ENCODE results near the gene CCDC134.
"Not testable (repeated sequence)": the region's sequence is repeated elsewhere in the genome, so short reads cannot be mapped to it uniquely, and the experiment has no call there.

The CCDC134 gene

GRCh38 chr22:41823797-41824196, 23.3 kb downstream of the CCDC134 start:
- DNase-seq (ENCODE audit: low spot score): no peak

GRCh38 chr22:41825376-41825775, 24.9 kb downstream of the CCDC134 start:
- no peak for DNase-seq (ENCODE audit: low spot score)

- DNase-seq (ENCODE audit: low spot score): no peak
These were observed 25.5 kb downstream of the CCDC134 start for GRCh38 chr22:41826021-41826420.

- no peak for DNase-seq (ENCODE audit: low spot score)
These were observed 26.2 kb downstream of the CCDC134 start for GRCh38 chr22:41826430-41827383.

- no peak for DNase-seq (ENCODE audit: low spot score)
These were observed 27.2 kb downstream of the CCDC134 start for GRCh38 chr22:41827671-41828070.

GRCh38 chr22:41828516-41828915, 28.0 kb downstream of the CCDC134 start:
- DNase-seq (ENCODE audit: low spot score): no peak

- DNase-seq (ENCODE audit: low spot score): no peak
These were observed 29.7 kb downstream of the CCDC134 start for GRCh38 chr22:41830174-41830573.

GRCh38 chr22:41831383-41831782, 30.9 kb downstream of the CCDC134 start:
- no peak for DNase-seq (ENCODE audit: low spot score)

GRCh38 chr22:41831828-41832552, 31.5 kb downstream of the CCDC134 start:
- DNase-seq (ENCODE audit: low spot score): peak; percentile 36

GRCh38 chr22:41832553-41833368, 32.3 kb downstream of the CCDC134 start, which contains the start of gene SREBF2:
Gene SREBF2 (plus strand): TSS chr22:41833105. CDS start chr22:41833271, 166 bp downstream.
- peak; percentile 100 for DNase-seq (ENCODE audit: low spot score)

GRCh38 chr22:41833369-41834004, 33.0 kb downstream of the CCDC134 start:
- DNase-seq (ENCODE audit: low spot score): peak; percentile 48

- DNase-seq (ENCODE audit: low spot score): no peak
These were observed 33.8 kb downstream of the CCDC134 start for GRCh38 chr22:41834005-41834944.

- not testable (repeated sequence) for DNase-seq (ENCODE audit: low spot score)
These were observed 35.0 kb downstream of the CCDC134 start for GRCh38 chr22:41835462-41835861.

GRCh38 chr22:41836551-41836950, 36.1 kb downstream of the CCDC134 start:
- DNase-seq (ENCODE audit: low spot score): no peak

- DNase-seq (ENCODE audit: low spot score): no peak
These were observed 38.6 kb downstream of the CCDC134 start for GRCh38 chr22:41838842-41839618.

GRCh38 chr22:41840216-41840615, 39.7 kb downstream of the CCDC134 start:
- no peak for DNase-seq (ENCODE audit: low spot score)

GRCh38 chr22:41841085-41841712, 40.7 kb downstream of the CCDC134 start:
- DNase-seq (ENCODE audit: low spot score): no peak

- DNase-seq (ENCODE audit: low spot score): no peak
These were observed 42.8 kb downstream of the CCDC134 start for GRCh38 chr22:41842996-41843970.
